HuH-7 (cell line): ENCODE measurements around the gene LGALS7.
"Not testable (repeated sequence)": the region's sequence is repeated elsewhere in the genome, so short reads cannot be mapped to it uniquely, and the experiment has no call there.

Experiments
- DNase-seq: peaks from one replicate; pipeline ENCODE4 v3.0.0; 2011; ENCODE audit warnings: low spot score

Gene LGALS7

GRCh38 chr19:38770949-38771275 lies 2.4 kb downstream of the LGALS7 start:
- DNase-seq, result not testable (repeated sequence)

GRCh38 chr19:38770228-38770948 lies 2.9 kb downstream of the LGALS7 start:
- not testable (repeated sequence) for DNase-seq

GRCh38 chr19:38769635-38770211 lies 3.6 kb downstream of the LGALS7 start:
- peak; percentile 85 for DNase-seq

- peak; percentile 0 for DNase-seq
These were observed 6.9 kb downstream of the LGALS7 start for GRCh38 chr19:38766276-38767047.

GRCh38 chr19:38765214-38765613 lies 8.1 kb downstream of the LGALS7 start:
- DNase-seq, result no peak

GRCh38 chr19:38763795-38764220 lies 9.5 kb downstream of the LGALS7 start:
- no peak for DNase-seq

- not testable (repeated sequence) for DNase-seq
These were observed 11.4 kb downstream of the LGALS7 start for GRCh38 chr19:38761884-38762389.

GRCh38 chr19:38760805-38761517 lies 12.4 kb downstream of the LGALS7 start:
- not testable (repeated sequence) for DNase-seq

GRCh38 chr19:38759590-38760003 lies 13.7 kb downstream of the LGALS7 start:
- no peak for DNase-seq

- DNase-seq, result not testable (repeated sequence)
These were observed 19.1 kb downstream of the LGALS7 start for GRCh38 chr19:38754196-38754595.

- not testable (repeated sequence) for DNase-seq
These were observed 19.5 kb downstream of the LGALS7 start for GRCh38 chr19:38753783-38754182.

GRCh38 chr19:38745316-38745715 lies 28.0 kb downstream of the LGALS7 start:
- DNase-seq, result peak; percentile 12

GRCh38 chr19:38744874-38745273 lies 28.4 kb downstream of the LGALS7 start:
- no peak for DNase-seq

GRCh38 chr19:38744298-38744681 lies 29.0 kb downstream of the LGALS7 start, which contains the start of gene CAPN12:
Gene CAPN12, minus strand, starts transcription at chr19:38744474. Its CDS starts 309 bp downstream, at chr19:38744165.
- DNase-seq, result peak; percentile 1

- DNase-seq, result peak; percentile 9
These were observed 29.7 kb downstream of the LGALS7 start for GRCh38 chr19:38743394-38744297.

- DNase-seq, result peak; percentile 5
These were observed 30.4 kb downstream of the LGALS7 start for GRCh38 chr19:38742906-38743305.

GRCh38 chr19:38742296-38742695 lies 31.0 kb downstream of the LGALS7 start:
- peak; percentile 6 for DNase-seq

- peak; percentile 2 for DNase-seq
These were observed 31.6 kb downstream of the LGALS7 start for GRCh38 chr19:38741670-38742069.

- no peak for DNase-seq
These were observed 32.4 kb downstream of the LGALS7 start for GRCh38 chr19:38740932-38741331.

GRCh38 chr19:38740257-38740592 lies 33.1 kb downstream of the LGALS7 start:
- DNase-seq, result no peak
